Gastroesophageal sphincter (tissue), 4 donors: ENCODE measurements around the gene PRAC1. TPM values are rescaled to one million over a fixed set of nuclear protein-coding genes. Genes with fewer than 3 reads are reported as not detected.
A peak's percentile ranks its signal among the peaks of the same experiment; 100 is the strongest.

Experiments used
- ATAC-seq: fragments of 150-250 bp; one replicate; pipeline ENCODE4 v1.9.1; 2016; ENCODE audit warnings: mild to moderate bottlenecking, moderate library complexity
- H3K27ac ChIP-seq, 4 donors: fragments of 200-600 bp; sonication (generic) in 3 of 4; 1 replicate in 3 of 4; 2 replicates in 1 of 4; pipeline ENCODE4 v1.5.1; 2016 to 2019
- H3K27me3 ChIP-seq: fragments of 200-600 bp; sonication (generic); one replicate; pipeline ENCODE4 v1.5.1; 2019
- H3K36me3 ChIP-seq, 2 donors: fragments of 200-600 bp; sonication (generic); one replicate each; pipeline ENCODE4 v1.5.1; 2019; ENCODE audit warnings: control low read depth in 1 of 2
- H3K4me1 ChIP-seq, 3 donors: fragments of 200-600 bp; sonication (generic); 1 replicate in 2 of 3; 2 replicates in 1 of 3; pipeline ENCODE4 v1.5.1; 2016 to 2019; ENCODE audit warnings: control low read depth in 2 of 3
- H3K4me3 ChIP-seq, 2 donors: fragments of 200-600 bp; sonication (generic); one replicate each; pipeline ENCODE4 v1.5.1; 2019; ENCODE audit warnings: mild to moderate bottlenecking in 1 of 2, moderate library complexity in 1 of 2
- H3K9me3 ChIP-seq, 3 donors: fragments of 200-600 bp; sonication (generic); one replicate each; pipeline ENCODE4 v1.5.1; 2017 to 2019; ENCODE audit warnings: control low read depth in 2 of 3
- EP300 ChIP-seq: sonication (generic); formaldehyde crosslinking; IDR thresholded peaks from one replicate; pipeline ENCODE4 v1.6.1; 2017; ENCODE audit warnings: antibody characterized with exemption, mild to moderate bottlenecking
- POLR2A ChIP-seq, 2 donors: fragments of 450-650 bp; IDR thresholded peaks; one replicate each; pipeline ENCODE4 v1.6.1; 2017; ENCODE audit warnings: antibody characterized with exemption in 2 of 2, mild to moderate bottlenecking in 2 of 2, moderate library complexity in 1 of 2
- POLR2AphosphoS5 ChIP-seq: sonication (generic); formaldehyde crosslinking; IDR thresholded peaks from one replicate; pipeline ENCODE4 v1.6.1; 2017; ENCODE audit warnings: antibody characterized with exemption
- WGBS, 2 donors: methylation state at CpG; one replicate each; pipeline ENCODE4 v1.1.5; 2018; ENCODE audit warnings: low coverage in 1 of 2; 5-methylcytosine and 5-hydroxymethylcytosine counted together
- total RNA-seq, 4 donors: library from RNA; depleted of rRNA; stranded (reverse); fragments of >200 nt; gene quantifications; one replicate each; pipeline ENCODE4 v1.1.0, GENCODE V29; 2016
- TF ChIP-seq, protein P1 (sequence below), 4 experiments: fragments of 200-600 bp in 2 of 4; fragments of 450-650 bp in 2 of 4; sonication (generic) in 1 of 4; IDR thresholded peaks; one replicate each; pipeline ENCODE4 v1.5.1; 2017 to 2019; ENCODE audit warnings: antibody characterized with exemption in 4 of 4, mild to moderate bottlenecking in 2 of 4, moderate library complexity in 2 of 4

PRAC1 gene
- total RNA-seq, 4 donors from 2014 or later: not detected

DNA sequence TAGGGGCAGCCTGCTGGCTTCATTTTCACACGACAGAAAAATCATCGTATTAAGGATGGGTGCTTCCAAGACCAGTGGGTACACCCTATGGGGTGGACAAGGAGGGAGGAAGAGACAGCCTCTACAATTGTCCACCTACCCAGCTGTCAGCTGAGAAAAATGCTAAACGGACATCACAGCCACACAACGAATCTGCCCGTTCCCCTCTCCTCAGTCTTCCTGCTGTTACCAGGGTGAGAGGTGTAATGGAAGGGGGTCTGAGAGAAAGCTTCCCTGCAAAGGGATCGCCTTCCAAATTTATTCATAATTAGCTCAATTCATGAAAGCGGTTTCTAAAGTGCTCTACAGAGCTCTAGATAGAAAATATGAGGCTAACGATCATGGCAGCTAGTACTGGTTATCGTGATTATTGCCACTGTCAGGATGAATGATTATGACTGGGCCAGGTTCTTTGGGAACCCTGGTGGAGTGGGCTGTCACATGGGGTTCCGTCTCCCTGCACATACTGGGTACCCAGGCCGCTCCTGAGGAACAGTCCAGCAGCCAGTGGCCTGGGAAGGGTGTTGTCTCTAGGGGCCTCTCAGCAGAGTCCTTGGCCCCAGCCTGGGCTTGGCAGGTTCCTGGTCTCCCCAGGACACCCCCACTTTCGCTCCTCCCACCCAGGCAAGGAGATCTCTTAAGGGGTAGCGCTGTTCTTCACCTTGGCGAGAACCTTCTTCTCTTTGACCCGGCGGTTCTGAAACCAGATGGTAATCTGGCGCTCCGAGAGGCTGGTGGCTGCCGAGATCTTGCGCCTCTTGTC is 4.0 kb upstream of the PRAC1 start:
- Histone ChIP-seq H3K9me3 (no peaks in the 10 kb centered on the region), H3K4me1 (peaks cover 0 to 47% (median 26%) of the 10 kb centered on the region in 3 donors), H3K36me3 (no peaks in the 10 kb centered on the region), H3K27me3 (peaks cover 100% of the 10 kb centered on the region), H3K4me3 (no peak overlapping the region), H3K27ac (no peak overlapping the region)
- no peak for ATAC-seq
- 20 to 27% methylated on average over 2 to 6 of the region's 20 CpGs for WGBS, 2 donors
- TF ChIP-seq, protein P1, sequence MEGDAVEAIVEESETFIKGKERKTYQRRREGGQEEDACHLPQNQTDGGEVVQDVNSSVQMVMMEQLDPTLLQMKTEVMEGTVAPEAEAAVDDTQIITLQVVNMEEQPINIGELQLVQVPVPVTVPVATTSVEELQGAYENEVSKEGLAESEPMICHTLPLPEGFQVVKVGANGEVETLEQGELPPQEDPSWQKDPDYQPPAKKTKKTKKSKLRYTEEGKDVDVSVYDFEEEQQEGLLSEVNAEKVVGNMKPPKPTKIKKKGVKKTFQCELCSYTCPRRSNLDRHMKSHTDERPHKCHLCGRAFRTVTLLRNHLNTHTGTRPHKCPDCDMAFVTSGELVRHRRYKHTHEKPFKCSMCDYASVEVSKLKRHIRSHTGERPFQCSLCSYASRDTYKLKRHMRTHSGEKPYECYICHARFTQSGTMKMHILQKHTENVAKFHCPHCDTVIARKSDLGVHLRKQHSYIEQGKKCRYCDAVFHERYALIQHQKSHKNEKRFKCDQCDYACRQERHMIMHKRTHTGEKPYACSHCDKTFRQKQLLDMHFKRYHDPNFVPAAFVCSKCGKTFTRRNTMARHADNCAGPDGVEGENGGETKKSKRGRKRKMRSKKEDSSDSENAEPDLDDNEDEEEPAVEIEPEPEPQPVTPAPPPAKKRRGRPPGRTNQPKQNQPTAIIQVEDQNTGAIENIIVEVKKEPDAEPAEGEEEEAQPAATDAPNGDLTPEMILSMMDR (IDR thresholded peaks at IDR 0.05): no peak
- TF ChIP-seq POLR2AphosphoS5: no peak
- no peak for TF ChIP-seq EP300
- TF ChIP-seq POLR2A (IDR thresholded peaks at IDR 0.05): no peak

DNA sequence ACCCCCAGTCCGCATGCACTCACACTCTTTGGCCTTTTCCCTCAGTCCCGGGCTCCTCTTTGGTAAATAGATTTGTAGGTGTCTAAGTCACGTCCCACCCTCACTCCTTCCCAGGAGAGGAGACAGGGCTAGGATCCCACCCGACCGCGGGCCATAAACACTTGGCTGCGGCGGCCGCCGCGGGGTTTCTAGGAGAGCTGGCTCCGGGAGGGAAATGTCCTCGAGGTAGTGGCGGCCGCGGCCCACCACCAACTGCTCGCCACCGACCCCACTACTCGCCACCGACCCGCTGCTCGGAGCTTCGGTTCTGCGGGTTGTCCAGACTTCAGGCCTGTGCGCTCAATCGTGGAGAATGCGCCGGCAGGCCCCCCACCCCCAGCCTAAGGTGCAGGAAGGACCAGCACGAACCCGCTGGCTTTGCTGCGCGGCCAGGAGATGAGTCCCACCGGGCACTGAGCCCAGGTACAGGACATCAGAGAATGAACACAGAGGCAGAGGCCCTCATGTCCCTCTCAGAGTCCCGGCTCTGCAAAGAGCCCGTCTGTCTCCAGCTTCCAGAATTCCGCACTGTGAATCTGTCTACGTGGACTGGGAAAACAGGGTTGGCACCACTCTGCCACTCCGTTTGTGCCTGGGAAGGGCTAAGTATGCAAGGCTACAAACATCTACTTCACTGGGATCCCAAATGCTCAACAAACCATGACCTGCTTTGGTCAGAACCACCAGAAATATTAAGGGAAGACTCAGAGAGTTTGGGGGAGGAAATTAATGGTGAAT is 3.2 kb upstream of the PRAC1 start:
- Histone ChIP-seq H3K9me3 (no peaks in the 10 kb centered on the region), H3K27ac (no peak overlapping the region), H3K27me3 (peaks cover 100% of the 10 kb centered on the region), H3K4me1 (peaks cover 0 to 47% (median 26%) of the 10 kb centered on the region in 3 donors), H3K4me3 (no peak overlapping the region), H3K36me3 (no peaks in the 10 kb centered on the region)
- no peak for ATAC-seq
- WGBS, 2 donors: 0 to 10% methylated on average over 2 to 6 of the region's 38 CpGs
- TF ChIP-seq, protein P1 (IDR thresholded peaks at IDR 0.05): no peak
- no peak for TF ChIP-seq EP300
- no peak for TF ChIP-seq POLR2AphosphoS5
- TF ChIP-seq POLR2A (IDR thresholded peaks at IDR 0.05): no peak

DNA sequence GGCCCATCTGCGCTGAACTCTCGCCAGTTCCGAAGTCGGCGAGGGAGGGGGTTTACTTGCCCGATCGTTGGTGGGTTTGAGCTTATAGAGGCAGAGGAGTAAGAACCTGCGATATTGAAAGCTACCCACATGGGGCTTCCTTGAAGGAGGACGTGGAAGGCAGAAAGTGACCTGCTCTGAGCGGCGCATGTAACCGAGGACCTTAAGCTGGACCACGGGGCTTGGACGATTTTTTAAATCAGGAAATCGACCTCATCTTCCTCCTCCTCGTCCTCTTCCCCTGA is 2.6 kb upstream of the PRAC1 start:
- Histone ChIP-seq H3K36me3 (no peaks in the 10 kb centered on the region), H3K4me1 (peaks cover 0 to 48% (median 26%) of the 10 kb centered on the region in 3 donors), H3K27me3 (peaks cover 100% of the 10 kb centered on the region), H3K27ac (no peak overlapping the region), H3K9me3 (no peaks in the 10 kb centered on the region), H3K4me3 (no peak overlapping the region)
- TF ChIP-seq EP300 (no peak), POLR2AphosphoS5 (no peak), POLR2A (IDR thresholded peaks at IDR 0.05) (no peak)
- TF ChIP-seq, protein P1 (IDR thresholded peaks at IDR 0.05): no peak
- 0 to 5% methylated on average over 2 to 7 of the region's 16 CpGs for WGBS, 2 donors
- no peak for ATAC-seq

DNA sequence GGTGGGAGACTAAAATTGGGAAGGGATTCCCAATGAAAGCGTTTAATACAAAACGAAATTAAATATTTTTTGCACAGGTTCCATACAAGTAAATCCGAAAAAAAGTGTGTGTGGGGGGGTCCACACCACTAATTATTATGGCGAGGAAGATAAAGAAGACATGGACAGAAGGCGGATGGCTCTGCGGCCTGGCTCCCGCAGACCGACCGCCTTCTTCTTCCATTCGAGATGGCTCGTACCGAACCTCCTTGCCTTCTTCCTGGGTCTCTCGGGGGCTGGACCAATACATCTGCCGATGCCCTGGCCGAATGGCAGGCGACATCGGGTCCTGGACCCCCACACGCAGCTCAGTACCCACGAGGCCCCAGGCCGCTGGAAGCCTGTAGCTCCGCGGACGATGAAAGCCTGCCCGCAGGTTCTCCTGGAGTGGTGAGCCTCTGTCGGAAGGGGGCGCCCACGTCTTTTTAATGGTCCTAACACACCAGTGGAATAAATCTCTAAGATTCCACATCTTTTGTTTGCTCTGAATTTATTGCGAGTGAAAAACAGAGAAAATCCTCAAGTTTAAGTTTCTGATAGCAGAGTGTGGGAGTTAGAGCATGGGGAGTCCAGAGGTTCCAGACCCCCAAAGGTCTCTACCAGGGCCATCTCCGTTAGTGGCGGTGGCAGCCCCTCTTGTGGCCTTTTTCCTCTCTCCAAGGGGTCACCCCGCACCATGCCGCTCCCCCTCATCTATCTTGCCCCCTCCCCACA is 2.1 kb upstream of the PRAC1 start:
- Histone ChIP-seq H3K4me1 (peaks cover 0 to 52% (median 26%) of the 10 kb centered on the region in 3 donors), H3K9me3 (no peaks in the 10 kb centered on the region), H3K27me3 (peaks cover 100% of the 10 kb centered on the region), H3K36me3 (no peaks in the 10 kb centered on the region), H3K4me3 (peak overlapping the region in 1 of 2 donors; percentile 2), H3K27ac (no peak overlapping the region)
- peak; percentile 76 for ATAC-seq
- no peak for TF ChIP-seq EP300
- TF ChIP-seq POLR2AphosphoS5: no peak
- TF ChIP-seq POLR2A (IDR thresholded peaks at IDR 0.05): no peak
- TF ChIP-seq, protein P1 (IDR thresholded peaks at IDR 0.05): peak in 3 of 4 experiments; percentile 66 to 82 (median 75)
- 13 to 16% methylated on average over 9 to 22 of the region's 32 CpGs for WGBS, 2 donors
